ENCODE data around the gene USP30.

USP30 gene

GRCh38 chr12:109097435-109098182 lies 45.2 kb downstream of the USP30 start, which contains the start of gene UNG:
Gene UNG (plus strand): TSS chr12:109097597. CDS start chr12:109097680, 83 bp downstream.
- Histone ChIP-seq H3K23ac (ENCODE audit: low read length) (no peak within 1 kb of the TSS), H3K27ac (ENCODE audit: low read depth, low read length) (peak within 1 kb of the TSS; percentile 39), H3K79me1 (ENCODE audit: low read length) (peaks cover 7% of the 10 kb centered on the region), H3K4me3 (ENCODE audit: low read depth, low read length) (peak within 1 kb of the TSS; percentile 79), H3K4ac (ENCODE audit: low read depth, low read length) (peak within 1 kb of the TSS; percentile 42), H3K9me3 (ENCODE audit: insufficient read depth, low read depth, low read length) (no peaks in the 10 kb centered on the region), H2BK12ac (ENCODE audit: low read length) (no peak within 1 kb of the TSS), H3K27me3 (ENCODE audit: insufficient read depth, low read length) (no peaks in the 10 kb centered on the region), H3K18ac (ENCODE audit: low read length) (peak within 1 kb of the TSS; percentile 43), H4K8ac (ENCODE audit: low read depth, low read length) (peak within 1 kb of the TSS; percentile 55), H2BK120ac (ENCODE audit: insufficient read depth, low read length, poor library complexity) (no peak within 1 kb of the TSS), H3K79me2 (ENCODE audit: control insufficient read depth, insufficient read depth, low read length, poor library complexity) (no peaks in the 10 kb centered on the region), H3K36me3 (ENCODE audit: control insufficient read depth in 1 of 2, insufficient read depth in 2 of 2, low read length in 2 of 2) (peaks cover 13 to 19% of the 10 kb centered on the region in 2 experiments), H2AFZ (ENCODE audit: insufficient read depth, low read length, poor library complexity) (peak within 1 kb of the TSS; percentile 88), H3K4me2 (ENCODE audit: low read length) (peak within 1 kb of the TSS; percentile 84), H3K14ac (ENCODE audit: low read length) (peak within 1 kb of the TSS; percentile 68), H3K4me1 (ENCODE audit: control insufficient read depth in 1 of 2, insufficient read depth in 2 of 2, low read length in 2 of 2) (peaks cover 6 to 8% of the 10 kb centered on the region in 2 experiments), H2AK5ac (ENCODE audit: low read length) (no peak within 1 kb of the TSS), H2BK5ac (ENCODE audit: low read depth, low read length, poor library complexity) (no peak within 1 kb of the TSS), H4K12ac (ENCODE audit: low read depth, low read length) (peak within 1 kb of the TSS; percentile 76), H4K91ac (ENCODE audit: low read depth, low read length) (peak within 1 kb of the TSS; percentile 20), H3K9ac (ENCODE audit: low read length) (peak within 1 kb of the TSS; percentile 79)
- peak; percentile 98 for DNase-seq
- no CpG with 5 or more reads among the region's 71 CpGs for WGBS (ENCODE audit: extremely low coverage, insufficient coverage, insufficient read length)

- Histone ChIP-seq H3K79me2 (ENCODE audit: control insufficient read depth, insufficient read depth, low read length, poor library complexity) (no peaks in the 10 kb centered on the region), H3K27me3 (ENCODE audit: insufficient read depth, low read length) (no peaks in the 10 kb centered on the region), H3K4me3 (ENCODE audit: low read depth, low read length) (peak overlapping the region; percentile 78), H4K12ac (ENCODE audit: low read depth, low read length) (peak overlapping the region; percentile 55), H2AK5ac (ENCODE audit: low read length) (no peak overlapping the region), H3K23ac (ENCODE audit: low read length) (no peak overlapping the region), H3K4ac (ENCODE audit: low read depth, low read length) (peak overlapping the region; percentile 42), H3K4me1 (ENCODE audit: control insufficient read depth in 1 of 2, insufficient read depth in 2 of 2, low read length in 2 of 2) (peaks cover 0 to 3% of the 10 kb centered on the region in 2 experiments), H3K18ac (ENCODE audit: low read length) (peak overlapping the region; percentile 43), H2BK120ac (ENCODE audit: insufficient read depth, low read length, poor library complexity) (no peak overlapping the region), H3K36me3 (ENCODE audit: control insufficient read depth in 1 of 2, insufficient read depth in 2 of 2, low read length in 2 of 2) (peaks cover 16 to 21% of the 10 kb centered on the region in 2 experiments), H2AFZ (ENCODE audit: insufficient read depth, low read length, poor library complexity) (peak overlapping the region; percentile 77), H3K14ac (ENCODE audit: low read length) (peak overlapping the region; percentile 48), H3K9me3 (ENCODE audit: insufficient read depth, low read depth, low read length) (no peaks in the 10 kb centered on the region), H3K9ac (ENCODE audit: low read length) (peak overlapping the region; percentile 79), H3K4me2 (ENCODE audit: low read length) (peak overlapping the region; percentile 69), H4K91ac (ENCODE audit: low read depth, low read length) (peak overlapping the region; percentile 20), H2BK12ac (ENCODE audit: low read length) (no peak overlapping the region), H4K8ac (ENCODE audit: low read depth, low read length) (peak overlapping the region; percentile 54), H3K79me1 (ENCODE audit: low read length) (peaks cover 5% of the 10 kb centered on the region), H3K27ac (ENCODE audit: low read depth, low read length) (peak overlapping the region; percentile 39), H2BK5ac (ENCODE audit: low read depth, low read length, poor library complexity) (no peak overlapping the region)
- WGBS (ENCODE audit: extremely low coverage, insufficient coverage, insufficient read length): no CpG with 5 or more reads among the region's 32 CpGs
- peak in 1 of 2 donors; percentile 61 for DNase-seq
Measured at GRCh38 chr12:109098183-109098604, 45.8 kb downstream of the USP30 start.

GRCh38 chr12:109098651-109099050 lies 46.3 kb downstream of the USP30 start:
- H4K8ac ChIP-seq (ENCODE audit: low read depth, low read length): no peak overlapping the region

GRCh38 chr12:109099431-109100020 lies 47.1 kb downstream of the USP30 start:
- Histone ChIP-seq H4K8ac (ENCODE audit: low read depth, low read length) (no peak overlapping the region), H3K9ac (ENCODE audit: low read length) (no peak overlapping the region), H3K27ac (ENCODE audit: low read depth, low read length) (no peak overlapping the region), H4K12ac (ENCODE audit: low read depth, low read length) (no peak overlapping the region), H3K4me1 (ENCODE audit: control insufficient read depth in 1 of 2, insufficient read depth in 2 of 2, low read length in 2 of 2) (peaks cover 0 to 3% of the 10 kb centered on the region in 2 experiments), H3K79me2 (ENCODE audit: control insufficient read depth, insufficient read depth, low read length, poor library complexity) (no peaks in the 10 kb centered on the region), H3K4me3 (ENCODE audit: low read depth, low read length) (no peak overlapping the region), H3K4me2 (ENCODE audit: low read length) (no peak overlapping the region), H3K14ac (ENCODE audit: low read length) (no peak overlapping the region), H2AFZ (ENCODE audit: insufficient read depth, low read length, poor library complexity) (no peak overlapping the region), H3K9me3 (ENCODE audit: insufficient read depth, low read depth, low read length) (no peaks in the 10 kb centered on the region), H3K18ac (ENCODE audit: low read length) (no peak overlapping the region), H4K91ac (ENCODE audit: low read depth, low read length) (no peak overlapping the region), H2BK12ac (ENCODE audit: low read length) (no peak overlapping the region), H3K27me3 (ENCODE audit: insufficient read depth, low read length) (no peaks in the 10 kb centered on the region), H2BK120ac (ENCODE audit: insufficient read depth, low read length, poor library complexity) (no peak overlapping the region), H2AK5ac (ENCODE audit: low read length) (no peak overlapping the region), H2BK5ac (ENCODE audit: low read depth, low read length, poor library complexity) (no peak overlapping the region), H3K79me1 (ENCODE audit: low read length) (peaks cover 4% of the 10 kb centered on the region), H3K36me3 (ENCODE audit: control insufficient read depth in 1 of 2, insufficient read depth in 2 of 2, low read length in 2 of 2) (peaks cover 23 to 27% of the 10 kb centered on the region in 2 experiments), H3K4ac (ENCODE audit: low read depth, low read length) (no peak overlapping the region), H3K23ac (ENCODE audit: low read length) (no peak overlapping the region)
- no CpG with 5 or more reads among the region's 12 CpGs for WGBS (ENCODE audit: extremely low coverage, insufficient coverage, insufficient read length)
- no peak for DNase-seq

More at GRCh38 chr12:109098651-109099050, 46.3 kb downstream of the USP30 start:
- Histone ChIP-seq H3K18ac (ENCODE audit: low read length) (no peak overlapping the region), H3K27ac (ENCODE audit: low read depth, low read length) (no peak overlapping the region), H3K36me3 (ENCODE audit: control insufficient read depth in 1 of 2, insufficient read depth in 2 of 2, low read length in 2 of 2) (peaks cover 18 to 23% of the 10 kb centered on the region in 2 experiments), H3K9ac (ENCODE audit: low read length) (peak overlapping the region; percentile 79), H2AFZ (ENCODE audit: insufficient read depth, low read length, poor library complexity) (peak overlapping the region; percentile 77), H3K79me1 (ENCODE audit: low read length) (peaks cover 4% of the 10 kb centered on the region), H4K12ac (ENCODE audit: low read depth, low read length) (peak overlapping the region; percentile 55), H3K4ac (ENCODE audit: low read depth, low read length) (peak overlapping the region; percentile 42), H3K27me3 (ENCODE audit: insufficient read depth, low read length) (no peaks in the 10 kb centered on the region), H3K4me1 (ENCODE audit: control insufficient read depth in 1 of 2, insufficient read depth in 2 of 2, low read length in 2 of 2) (peaks cover 0 to 3% of the 10 kb centered on the region in 2 experiments), H2BK12ac (ENCODE audit: low read length) (no peak overlapping the region), H3K79me2 (ENCODE audit: control insufficient read depth, insufficient read depth, low read length, poor library complexity) (no peaks in the 10 kb centered on the region), H3K23ac (ENCODE audit: low read length) (no peak overlapping the region), H3K9me3 (ENCODE audit: insufficient read depth, low read depth, low read length) (no peaks in the 10 kb centered on the region), H4K91ac (ENCODE audit: low read depth, low read length) (peak overlapping the region; percentile 20), H2AK5ac (ENCODE audit: low read length) (no peak overlapping the region), H2BK5ac (ENCODE audit: low read depth, low read length, poor library complexity) (no peak overlapping the region), H3K4me3 (ENCODE audit: low read depth, low read length) (peak overlapping the region; percentile 78), H3K14ac (ENCODE audit: low read length) (peak overlapping the region; percentile 48), H2BK120ac (ENCODE audit: insufficient read depth, low read length, poor library complexity) (no peak overlapping the region), H3K4me2 (ENCODE audit: low read length) (peak overlapping the region; percentile 69)
- no CpG with 5 or more reads among the region's 8 CpGs for WGBS (ENCODE audit: extremely low coverage, insufficient coverage, insufficient read length)
- no peak for DNase-seq

All from trophoblast cell (in vitro differentiated cells and primary cell).